ENCODE data around the gene ECT2.
A peak's percentile ranks its signal among the peaks of the same experiment; 100 is the strongest.

ECT2 gene

DNA sequence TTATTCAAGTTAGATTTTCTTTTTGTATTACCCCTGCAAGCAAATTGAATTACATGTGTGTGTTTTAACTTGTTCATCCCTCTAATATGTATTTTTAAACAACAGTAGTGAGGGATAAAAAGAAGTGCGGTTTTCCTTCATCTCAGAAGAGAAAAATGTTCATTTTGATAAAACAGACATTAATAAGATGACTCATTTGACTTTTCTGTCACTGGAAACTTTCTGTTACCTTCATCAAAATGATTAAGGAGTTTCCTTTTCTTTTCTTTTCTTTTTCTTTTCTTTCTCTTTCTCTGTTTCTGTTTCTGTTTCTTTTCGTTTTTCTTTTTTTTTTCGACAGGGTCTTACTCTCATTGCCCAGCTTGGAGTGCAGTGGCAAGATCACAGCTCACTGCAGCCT is 53.0 kb downstream of the ECT2 start:
- Histone ChIP-seq H3K4me3 (ENCODE audit: severe bottlenecking) (no peak overlapping the region), H3K27ac (ENCODE audit: poor library complexity, severe bottlenecking) (no peak overlapping the region), H3K9me3 (ENCODE audit: severe bottlenecking) (no peaks in the 10 kb centered on the region), H3K4me1 (ENCODE audit: insufficient read depth, poor library complexity, severe bottlenecking) (no peaks in the 10 kb centered on the region), H3K27me3 (ENCODE audit: insufficient read depth, poor library complexity, severe bottlenecking) (no peaks in the 10 kb centered on the region), H3K36me3 (ENCODE audit: low read depth) (peaks cover 94% of the 10 kb centered on the region)
- DNase-seq (ENCODE audit: low spot score) (no peak), ATAC-seq (ENCODE audit: low read depth) (no peak)
- TF ChIP-seq, protein P1, sequence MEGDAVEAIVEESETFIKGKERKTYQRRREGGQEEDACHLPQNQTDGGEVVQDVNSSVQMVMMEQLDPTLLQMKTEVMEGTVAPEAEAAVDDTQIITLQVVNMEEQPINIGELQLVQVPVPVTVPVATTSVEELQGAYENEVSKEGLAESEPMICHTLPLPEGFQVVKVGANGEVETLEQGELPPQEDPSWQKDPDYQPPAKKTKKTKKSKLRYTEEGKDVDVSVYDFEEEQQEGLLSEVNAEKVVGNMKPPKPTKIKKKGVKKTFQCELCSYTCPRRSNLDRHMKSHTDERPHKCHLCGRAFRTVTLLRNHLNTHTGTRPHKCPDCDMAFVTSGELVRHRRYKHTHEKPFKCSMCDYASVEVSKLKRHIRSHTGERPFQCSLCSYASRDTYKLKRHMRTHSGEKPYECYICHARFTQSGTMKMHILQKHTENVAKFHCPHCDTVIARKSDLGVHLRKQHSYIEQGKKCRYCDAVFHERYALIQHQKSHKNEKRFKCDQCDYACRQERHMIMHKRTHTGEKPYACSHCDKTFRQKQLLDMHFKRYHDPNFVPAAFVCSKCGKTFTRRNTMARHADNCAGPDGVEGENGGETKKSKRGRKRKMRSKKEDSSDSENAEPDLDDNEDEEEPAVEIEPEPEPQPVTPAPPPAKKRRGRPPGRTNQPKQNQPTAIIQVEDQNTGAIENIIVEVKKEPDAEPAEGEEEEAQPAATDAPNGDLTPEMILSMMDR (IDR thresholded peaks at IDR 0.05; ENCODE audit: poor library complexity, severe bottlenecking) = no peak

DNA sequence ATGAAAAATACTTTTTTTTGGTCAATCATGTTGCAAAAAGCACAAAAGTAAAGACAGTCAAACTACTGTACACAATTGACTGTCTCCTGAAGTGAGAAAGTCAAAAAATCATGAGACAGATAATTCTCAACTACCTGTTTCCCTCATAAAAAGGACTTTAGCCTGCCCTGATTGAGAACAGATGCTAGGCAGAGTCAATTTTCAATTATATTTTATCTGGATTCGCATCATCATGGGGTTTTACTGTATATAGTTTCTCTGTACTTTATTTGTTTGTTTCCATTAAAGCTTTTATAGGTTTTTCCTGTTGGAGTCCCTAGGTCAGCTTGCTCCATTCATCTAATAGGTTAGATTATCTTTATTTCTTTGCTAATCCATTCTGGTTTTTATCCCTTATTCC is 53.8 kb downstream of the ECT2 start:
- Histone ChIP-seq H3K4me1 (ENCODE audit: insufficient read depth, poor library complexity, severe bottlenecking) (no peaks in the 10 kb centered on the region), H3K27me3 (ENCODE audit: insufficient read depth, poor library complexity, severe bottlenecking) (no peaks in the 10 kb centered on the region), H3K4me3 (ENCODE audit: severe bottlenecking) (no peak overlapping the region), H3K36me3 (ENCODE audit: low read depth) (peaks cover 94% of the 10 kb centered on the region), H3K27ac (ENCODE audit: poor library complexity, severe bottlenecking) (no peak overlapping the region), H3K9me3 (ENCODE audit: severe bottlenecking) (no peaks in the 10 kb centered on the region)
- DNase-seq (ENCODE audit: low spot score) = no peak
- ATAC-seq (ENCODE audit: low read depth) = no peak
- TF ChIP-seq, protein P1 (IDR thresholded peaks at IDR 0.05; ENCODE audit: poor library complexity, severe bottlenecking) = no peak

DNA sequence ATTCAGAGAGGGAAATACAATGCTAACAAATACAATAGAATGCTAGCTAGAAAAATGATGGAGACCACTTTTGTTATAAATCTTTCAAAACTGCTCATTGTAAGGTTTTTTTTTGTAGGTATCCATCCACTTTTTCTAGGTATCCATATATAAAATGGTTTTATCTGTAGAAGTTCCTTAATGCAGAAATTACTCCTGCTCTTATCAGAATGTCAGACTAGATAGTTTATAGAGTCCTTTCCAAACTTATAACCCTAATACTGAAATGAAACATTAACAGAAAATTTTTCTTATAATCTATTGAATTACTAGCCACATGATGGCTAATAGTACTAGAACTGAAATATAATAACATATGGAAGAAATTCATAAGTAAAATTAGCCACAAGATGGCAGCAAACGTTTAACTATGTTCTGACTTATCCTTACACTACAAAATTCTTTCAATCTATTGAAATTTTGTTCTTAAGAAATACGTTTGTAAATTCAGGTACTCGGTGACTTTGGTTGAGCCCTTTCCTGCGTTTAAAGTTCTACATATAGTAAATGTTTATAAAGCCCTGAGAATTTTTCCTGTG is 58.5 kb downstream of the ECT2 start:
- peaks cover 99% of the 10 kb centered on the region for H3K36me3 ChIP-seq (ENCODE audit: low read depth)
- DNase-seq (ENCODE audit: low spot score) = no peak
- TF ChIP-seq, protein P1 (IDR thresholded peaks at IDR 0.05; ENCODE audit: poor library complexity, severe bottlenecking) = peak; percentile 65
- ATAC-seq (ENCODE audit: low read depth) = 0 out of 3 replicates have a peak, but pooled peaks have one; percentile 29
- H3K27ac ChIP-seq (ENCODE audit: poor library complexity, severe bottlenecking) = no peak overlapping the region
- no peaks in the 10 kb centered on the region for H3K9me3 ChIP-seq (ENCODE audit: severe bottlenecking)
- no peaks in the 10 kb centered on the region for H3K4me1 ChIP-seq (ENCODE audit: insufficient read depth, poor library complexity, severe bottlenecking)
- H3K4me3 ChIP-seq (ENCODE audit: severe bottlenecking) = no peak overlapping the region
- H3K27me3 ChIP-seq (ENCODE audit: insufficient read depth, poor library complexity, severe bottlenecking) = no peaks in the 10 kb centered on the region

DNA sequence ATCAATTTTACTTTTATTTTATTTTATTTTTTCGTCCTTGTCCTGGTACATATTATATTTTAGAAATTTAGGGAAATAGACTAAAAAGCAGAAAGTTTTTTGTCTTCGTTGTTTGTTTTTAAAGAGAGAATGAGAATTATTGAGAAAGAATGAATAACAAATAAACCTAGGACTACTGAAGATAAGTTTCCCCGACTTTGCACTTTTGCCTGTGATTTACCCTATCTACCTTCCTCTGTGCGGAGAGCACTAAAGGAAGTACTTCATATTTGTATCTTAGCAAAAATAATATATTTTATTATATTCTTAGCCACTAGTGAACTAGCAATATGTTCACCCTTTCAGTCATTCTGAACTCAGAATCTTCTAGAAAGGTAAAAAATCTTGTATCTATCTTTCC is 60.6 kb downstream of the ECT2 start:
- Histone ChIP-seq H3K9me3 (ENCODE audit: severe bottlenecking) (no peaks in the 10 kb centered on the region), H3K4me3 (ENCODE audit: severe bottlenecking) (no peak overlapping the region), H3K4me1 (ENCODE audit: insufficient read depth, poor library complexity, severe bottlenecking) (no peaks in the 10 kb centered on the region), H3K36me3 (ENCODE audit: low read depth) (peaks cover 99% of the 10 kb centered on the region), H3K27me3 (ENCODE audit: insufficient read depth, poor library complexity, severe bottlenecking) (no peaks in the 10 kb centered on the region), H3K27ac (ENCODE audit: poor library complexity, severe bottlenecking) (no peak overlapping the region)
- TF ChIP-seq, protein P1 (IDR thresholded peaks at IDR 0.05; ENCODE audit: poor library complexity, severe bottlenecking) = no peak
- ATAC-seq (ENCODE audit: low read depth) (no peak), DNase-seq (ENCODE audit: low spot score) (no peak)

DNA sequence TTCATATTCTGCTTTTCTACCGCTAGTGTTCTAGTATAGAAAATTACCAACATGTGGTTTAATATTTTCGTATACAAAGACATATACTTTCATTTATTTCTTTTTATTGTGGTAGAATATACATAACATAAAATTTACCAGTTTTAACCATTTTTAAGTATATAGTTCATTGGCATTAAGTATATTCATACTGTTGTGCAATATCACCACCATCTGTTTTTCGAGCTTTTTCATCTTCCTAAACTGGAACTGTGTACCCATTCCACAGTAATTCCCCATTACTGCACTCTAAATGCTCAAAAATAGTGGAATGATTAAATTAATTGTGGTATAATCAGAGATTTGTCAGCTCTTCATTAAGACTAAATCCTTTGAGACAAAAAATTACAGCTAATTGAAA is 62.9 kb downstream of the ECT2 start:
- H3K4me1 ChIP-seq (ENCODE audit: insufficient read depth, poor library complexity, severe bottlenecking) = no peaks in the 10 kb centered on the region
- H3K27ac ChIP-seq (ENCODE audit: poor library complexity, severe bottlenecking) = no peak overlapping the region
- H3K27me3 ChIP-seq (ENCODE audit: insufficient read depth, poor library complexity, severe bottlenecking) = no peaks in the 10 kb centered on the region
- no peak for DNase-seq (ENCODE audit: low spot score)
- H3K36me3 ChIP-seq (ENCODE audit: low read depth) = peaks cover 100% of the 10 kb centered on the region
- H3K9me3 ChIP-seq (ENCODE audit: severe bottlenecking) = no peaks in the 10 kb centered on the region
- no peak overlapping the region for H3K4me3 ChIP-seq (ENCODE audit: severe bottlenecking)
- ATAC-seq (ENCODE audit: low read depth) = no peak
- TF ChIP-seq, protein P1 (IDR thresholded peaks at IDR 0.05; ENCODE audit: poor library complexity, severe bottlenecking) = no peak

Data from RWPE2 (cell line).